Activated T-helper 1 cell treated with Interleukin-2 at 50 U/mL for 16 hours (primary cell): Measurements from ENCODE around the gene B3GNT5.

ENCODE experiments used
- DNase-seq: peaks from one replicate; pipeline ENCODE4 v3.0.0-alpha.2; 2020; ENCODE audit warnings: low read depth

Gene B3GNT5

GRCh38 chr3:183291497-183292031 is 38.5 kb downstream of the B3GNT5 start:
- DNase-seq, result no peak

DNA sequence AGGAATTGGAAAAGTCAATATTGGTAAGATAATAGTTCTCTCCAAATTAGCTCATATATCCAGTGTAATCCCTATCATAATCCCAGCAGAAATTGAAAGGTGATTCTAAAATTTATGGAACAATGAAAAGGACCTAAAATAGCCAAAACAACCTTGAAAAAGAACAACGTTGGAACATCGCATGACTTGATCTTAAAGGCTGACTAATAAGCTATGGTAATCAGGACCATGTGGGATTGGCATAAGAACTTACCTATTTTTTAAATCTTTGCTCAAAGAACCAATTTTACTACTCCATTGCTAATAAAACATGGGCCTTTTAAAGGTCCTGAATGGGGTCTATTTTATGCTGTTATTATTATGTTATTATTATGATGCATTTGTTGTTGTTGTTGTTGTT is 40.9 kb downstream of the B3GNT5 start:
- no peak for DNase-seq

DNA sequence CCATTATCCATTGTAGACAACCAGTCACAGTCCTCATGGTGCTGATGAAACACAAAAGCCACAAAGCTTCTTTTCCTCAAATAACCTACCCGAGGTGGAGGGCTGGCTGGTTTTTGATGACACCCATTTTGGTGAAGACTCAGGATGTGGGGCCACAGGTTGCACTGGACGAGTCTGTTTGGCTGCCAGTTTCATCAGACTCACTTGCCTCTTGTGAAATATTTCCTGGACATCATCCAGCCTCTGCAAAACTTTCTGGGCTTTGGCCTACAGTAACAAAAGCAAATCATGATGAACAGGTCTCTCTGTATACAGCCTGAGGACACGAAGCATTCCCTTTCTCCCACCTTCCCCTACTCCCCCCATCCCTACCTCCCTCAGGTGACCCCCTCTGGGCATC is 42.2 kb downstream of the B3GNT5 start:
- no peak for DNase-seq

- no peak for DNase-seq
Measured at GRCh38 chr3:183296944-183297343, 43.9 kb downstream of the B3GNT5 start.

DNA sequence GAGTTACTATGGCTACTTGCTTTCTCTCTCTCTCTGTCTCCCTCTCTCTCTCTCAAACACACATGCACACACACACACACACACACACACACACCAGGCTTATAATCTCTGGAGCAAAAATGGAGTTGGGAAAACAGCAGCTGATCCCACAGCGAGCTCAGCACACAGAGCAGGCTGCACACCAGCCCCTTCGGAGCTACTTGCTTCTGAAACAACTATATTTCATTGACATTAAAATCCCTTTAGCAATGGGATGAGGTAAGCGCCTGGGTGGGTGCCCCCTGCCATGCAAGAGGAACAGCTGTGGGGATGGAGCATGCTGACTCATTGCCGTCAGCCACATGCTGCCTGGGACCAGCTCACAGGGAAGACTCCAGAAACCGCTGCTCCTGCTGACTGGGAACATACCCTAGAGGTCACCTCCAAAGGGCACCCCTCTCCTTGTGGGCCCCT is 45.7 kb downstream of the B3GNT5 start:
- no peak for DNase-seq

DNA sequence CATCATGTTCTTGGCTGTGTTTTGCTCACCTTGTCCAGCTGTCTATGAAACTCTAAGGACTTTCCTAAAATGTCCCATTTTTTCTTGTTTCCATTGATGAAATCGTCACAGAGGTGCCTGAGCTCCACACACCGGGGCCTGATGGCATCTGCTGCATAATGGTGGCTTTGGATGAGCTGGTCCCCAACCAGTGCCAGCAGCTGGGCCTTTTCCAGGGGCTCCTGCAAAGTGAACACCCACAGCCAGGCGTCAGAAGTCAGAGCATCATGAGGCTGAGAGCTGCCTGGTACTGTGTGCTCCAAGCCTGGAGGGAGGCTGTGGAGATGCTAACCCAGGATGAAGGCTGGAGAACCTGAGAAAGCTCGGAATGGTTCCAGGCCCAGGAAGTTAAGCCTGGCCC is 46.9 kb downstream of the B3GNT5 start:
- no peak for DNase-seq

DNA sequence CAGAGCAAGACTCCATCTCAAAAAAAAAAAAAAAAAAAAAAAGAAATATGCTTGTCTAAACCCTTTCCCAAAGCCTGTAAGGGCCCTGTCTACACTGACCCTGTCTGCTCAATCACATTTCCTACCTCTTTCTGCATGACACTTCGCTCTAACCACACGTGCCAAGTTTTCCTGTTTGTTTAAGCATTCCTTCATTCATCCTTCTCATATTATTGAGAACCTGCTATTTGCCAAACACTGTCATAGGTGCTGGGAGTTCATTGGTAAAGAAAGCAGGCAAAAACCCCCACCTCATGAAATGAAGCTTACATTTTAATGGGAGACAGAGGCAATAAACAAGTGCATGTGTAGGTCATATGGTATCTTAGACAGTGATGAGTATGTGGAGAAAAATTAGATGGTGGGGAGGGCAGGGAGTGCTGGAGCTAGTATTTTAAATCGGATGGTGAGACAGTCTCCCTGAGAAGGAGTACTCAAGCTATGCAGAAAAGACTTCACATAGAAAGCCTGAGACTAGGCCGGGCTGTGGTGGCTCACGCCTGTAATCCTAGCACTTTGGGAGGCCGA is 48.0 kb downstream of the B3GNT5 start:
- no peak for DNase-seq

DNA sequence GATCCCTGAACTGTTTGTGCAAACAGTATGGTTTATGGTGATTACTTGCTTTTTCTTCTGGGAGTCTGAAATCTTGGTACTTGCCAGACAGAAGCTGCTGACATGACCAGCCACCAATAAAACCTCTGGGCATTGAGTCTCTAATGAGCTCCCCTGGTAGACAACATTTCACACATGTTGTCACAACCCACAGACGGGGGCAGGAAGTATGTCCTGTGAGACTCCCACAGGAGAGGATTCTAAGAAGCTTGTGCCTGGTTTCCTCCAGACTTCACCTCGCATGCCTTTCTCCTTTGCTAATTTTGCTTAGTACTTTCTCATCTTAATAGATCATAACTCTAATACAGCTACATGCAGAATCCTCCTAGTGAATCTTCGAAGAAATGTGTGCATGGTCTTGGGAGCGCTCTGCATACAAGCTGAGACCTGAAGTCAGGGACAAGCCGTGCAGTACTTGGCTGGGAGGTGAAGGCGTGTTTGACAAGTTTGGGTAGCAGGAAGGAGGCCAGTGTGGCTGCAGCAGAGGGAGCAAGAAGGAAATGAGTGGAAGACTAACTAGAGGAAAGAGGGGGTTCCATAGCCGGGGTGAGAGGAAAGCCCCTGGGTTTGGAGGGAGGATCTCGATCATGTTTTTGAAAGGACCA is 49.0 kb downstream of the B3GNT5 start:
- no peak for DNase-seq

DNA sequence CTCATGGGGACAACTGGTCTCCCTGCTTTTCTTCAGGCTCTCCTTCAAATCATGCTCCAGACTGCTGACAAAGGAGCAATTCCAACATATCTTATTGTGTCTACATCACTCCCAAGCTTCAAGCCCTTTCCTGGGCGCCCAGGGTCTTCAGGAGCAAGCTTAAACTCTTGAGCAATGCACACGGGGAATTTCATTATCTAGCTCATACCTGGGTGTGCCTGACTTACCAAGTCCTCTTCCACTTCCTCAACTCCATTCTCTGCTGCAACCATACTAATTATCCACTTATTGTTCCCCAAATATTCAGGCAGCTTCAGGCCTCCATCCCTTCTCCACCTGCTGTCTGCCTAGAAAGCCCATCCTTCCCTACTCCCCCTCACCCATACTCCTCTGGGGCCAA is 50.6 kb downstream of the B3GNT5 start:
- DNase-seq, result no peak

DNA sequence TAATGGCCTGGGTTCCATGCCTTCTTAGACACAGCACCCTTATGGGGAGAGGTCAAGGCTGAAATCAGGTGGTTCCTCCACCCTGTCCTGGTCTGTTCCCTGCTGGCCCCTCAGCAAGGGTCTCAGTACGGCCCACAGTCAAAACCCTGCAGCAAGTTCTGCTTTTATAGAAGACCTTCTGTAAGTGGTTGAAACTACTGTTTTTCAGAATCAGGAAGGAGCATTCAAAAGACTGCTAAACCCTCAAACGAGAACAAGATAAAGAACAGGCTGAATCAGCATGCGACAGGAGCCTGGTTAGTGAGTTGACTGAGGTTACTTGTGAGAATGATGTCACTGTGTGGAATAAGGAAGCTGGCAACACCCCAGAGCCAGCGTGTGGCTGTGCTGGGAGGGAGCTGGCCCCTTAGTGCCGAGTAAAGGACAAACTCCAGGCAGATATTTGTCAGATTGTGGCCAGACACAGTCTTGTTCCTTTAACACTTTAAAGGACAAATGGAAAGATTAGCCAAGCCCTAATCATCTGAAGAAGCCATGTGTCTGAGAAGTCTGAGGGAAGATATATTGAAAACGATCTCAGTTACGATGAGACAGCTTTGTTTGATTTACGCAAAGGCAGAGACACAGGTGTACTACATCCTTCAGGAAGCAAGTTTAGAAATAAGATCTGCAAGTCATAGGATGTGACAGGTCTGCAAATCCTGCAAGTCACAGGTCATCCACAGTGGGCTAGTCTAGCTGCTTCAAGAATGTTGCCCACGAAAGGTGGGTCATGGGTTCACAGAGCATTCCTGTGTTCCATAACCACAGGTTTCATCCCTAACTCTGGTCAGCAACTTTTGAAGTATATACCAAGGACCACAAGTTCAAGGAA is 54.0 kb downstream of the B3GNT5 start:
- DNase-seq, result no peak

DNA sequence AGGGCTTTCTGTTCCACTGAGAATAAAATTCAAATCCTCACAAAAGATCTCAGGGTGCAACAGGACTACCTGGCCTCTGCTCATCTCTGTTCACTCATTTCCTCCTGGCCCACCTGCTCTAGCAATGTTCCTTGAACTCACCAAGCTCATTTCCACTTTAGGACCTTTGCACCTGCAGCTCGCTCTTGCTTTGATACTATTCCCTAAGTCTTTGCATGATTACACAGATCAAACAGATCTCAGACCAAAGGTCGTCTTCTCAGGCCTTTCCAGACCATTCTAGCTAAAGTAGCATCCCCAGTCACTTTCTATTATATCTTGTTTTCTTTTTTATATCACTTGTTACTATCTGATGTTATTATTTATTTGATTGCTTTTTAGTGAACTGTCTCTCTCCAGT is 54.7 kb downstream of the B3GNT5 start:
- no peak for DNase-seq

DNA sequence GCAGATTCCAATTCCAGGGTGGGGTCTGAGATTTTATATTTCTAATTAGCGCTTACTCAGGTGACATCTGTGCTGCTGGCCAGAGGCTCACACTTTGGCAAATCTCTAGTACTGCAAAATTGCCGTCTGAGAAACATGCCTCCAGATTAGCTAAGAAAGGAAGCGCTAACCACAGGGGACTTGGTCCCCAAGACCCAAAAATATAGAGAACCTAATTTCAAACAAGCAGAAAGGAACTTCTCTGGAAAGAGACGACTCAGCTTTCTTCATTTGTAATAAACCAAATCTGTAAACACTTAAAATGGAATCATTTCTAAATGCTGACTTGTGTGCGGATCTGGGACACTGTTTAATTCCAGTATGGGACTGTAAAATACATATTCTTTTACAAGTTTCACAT is 55.7 kb downstream of the B3GNT5 start:
- DNase-seq, result no peak

GRCh38 chr3:183309276-183309675 is 56.2 kb downstream of the B3GNT5 start:
- DNase-seq, result no peak

DNA sequence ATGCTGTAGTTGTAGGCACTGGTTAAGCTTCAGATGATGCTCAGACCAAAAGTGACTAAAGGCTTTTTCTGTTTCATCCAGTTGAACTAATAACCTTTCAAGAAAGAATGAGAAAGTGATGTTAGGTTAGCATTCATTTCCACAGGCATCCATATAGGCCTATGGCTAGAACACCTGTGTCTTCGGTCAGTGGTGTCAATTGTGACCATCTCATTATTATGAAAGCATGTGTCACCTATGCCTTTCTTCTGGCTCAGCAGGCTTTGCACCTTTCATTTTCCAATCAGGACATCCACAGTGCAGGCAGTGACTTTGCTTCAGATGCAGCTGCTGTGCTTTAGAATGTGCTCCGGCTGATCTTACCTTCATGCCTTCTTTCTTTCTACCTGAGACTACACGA is 57.9 kb downstream of the B3GNT5 start:
- DNase-seq, result no peak

DNA sequence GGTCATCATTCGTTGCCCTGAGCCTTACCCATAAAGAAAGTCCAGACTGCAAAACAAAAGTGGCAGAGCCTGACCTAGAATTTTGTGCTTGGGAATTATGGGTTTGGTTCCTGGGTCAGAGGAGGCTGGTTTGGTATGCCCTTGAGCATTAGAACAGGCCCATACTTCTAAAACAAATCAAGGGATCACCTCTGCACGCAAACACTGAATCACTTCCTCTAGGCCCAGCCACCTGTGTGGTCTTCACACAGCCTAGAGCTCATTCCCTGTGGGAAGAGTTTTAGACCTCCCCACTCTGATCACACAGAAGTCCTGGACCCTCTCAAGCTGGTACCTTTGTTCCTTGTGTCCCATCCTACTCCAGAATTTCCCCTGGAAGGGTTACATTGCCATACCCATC is 59.4 kb downstream of the B3GNT5 start:
- DNase-seq, result no peak

DNA sequence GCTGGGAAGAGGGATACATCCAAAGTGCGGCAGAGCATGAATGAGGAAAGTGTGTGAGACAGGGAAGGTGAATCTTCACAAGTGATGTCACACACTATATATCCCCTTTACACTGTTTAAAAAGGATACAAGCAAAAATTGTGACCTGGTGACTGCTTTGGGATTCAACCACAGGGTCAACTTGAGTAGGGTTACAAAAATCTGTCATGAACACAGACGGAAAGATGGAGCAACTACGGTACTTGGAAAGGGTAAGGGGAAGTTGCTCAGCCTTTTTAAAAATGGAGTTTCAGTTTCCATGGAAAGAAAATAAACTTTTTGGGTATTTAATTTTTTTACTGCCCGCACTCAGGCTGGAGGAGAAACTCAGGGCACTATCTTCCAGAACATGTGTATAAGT is 60.3 kb downstream of the B3GNT5 start:
- DNase-seq, result no peak

- no peak for DNase-seq
Measured at GRCh38 chr3:183313764-183314163, 60.7 kb downstream of the B3GNT5 start.

- DNase-seq, result no peak
Measured at GRCh38 chr3:183315739-183316138, 62.7 kb downstream of the B3GNT5 start.

GRCh38 chr3:183317271-183317670 is 64.2 kb downstream of the B3GNT5 start:
- DNase-seq, result no peak

GRCh38 chr3:183317886-183318865 is 65.1 kb downstream of the B3GNT5 start:
- no peak for DNase-seq

GRCh38 chr3:183318877-183319276 is 65.8 kb downstream of the B3GNT5 start:
- no peak for DNase-seq

DNA sequence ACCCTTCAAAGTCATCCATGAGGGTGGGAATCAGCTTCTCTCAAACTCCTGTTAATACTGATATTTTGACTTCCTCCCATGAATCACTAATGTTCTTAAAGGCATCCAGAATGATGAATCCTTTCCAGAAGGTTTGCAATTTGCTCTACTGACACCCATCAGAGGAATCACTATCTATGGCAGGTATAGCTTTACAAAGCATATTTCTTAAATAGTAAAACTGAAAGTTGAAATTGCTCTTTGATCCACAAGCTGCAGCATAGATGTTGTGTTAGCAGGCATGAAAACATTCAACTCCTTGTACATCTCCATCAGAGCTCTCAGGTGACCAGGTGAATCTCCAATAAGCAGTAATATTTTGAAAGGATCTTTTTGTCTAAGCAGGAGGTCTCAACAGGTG is 66.3 kb downstream of the B3GNT5 start:
- no peak for DNase-seq
